Measurements from ENCODE around the gene ZNF711.
"Not testable (repeated sequence)": the region's sequence is repeated elsewhere in the genome, so short reads cannot be mapped to it uniquely, and the experiment has no call there.

ZNF711 gene

GRCh38 chrX:85243761-85244449 lies at the start of gene ZNF711, which contains the start of gene SATL1:
Gene ZNF711, plus strand, starts transcription at chrX:85243991. Its CDS starts 3,582 bp downstream, at chrX:85247573.
Gene SATL1, minus strand, starts transcription at chrX:85243779. Its CDS starts 134,811 bp downstream, at chrX:85108968.
- peak; percentile 89 for DNase-seq

- no peak for DNase-seq
Measured at GRCh38 chrX:85196319-85196718, 47.5 kb upstream of the ZNF711 start.

GRCh38 chrX:85203461-85203970 lies 40.3 kb upstream of the ZNF711 start:
- no peak for DNase-seq

- DNase-seq = no peak
Measured at GRCh38 chrX:85213792-85214530, 29.8 kb upstream of the ZNF711 start.

GRCh38 chrX:85215946-85216345 lies 27.8 kb upstream of the ZNF711 start:
- DNase-seq = no peak

- DNase-seq = no peak
Measured at GRCh38 chrX:85221361-85221760, 22.4 kb upstream of the ZNF711 start.

- no peak for DNase-seq
Measured at GRCh38 chrX:85223359-85223758, 20.4 kb upstream of the ZNF711 start.

- no peak for DNase-seq
Measured at GRCh38 chrX:85243155-85243554, 636 bp upstream of the ZNF711 start.

GRCh38 chrX:85244450-85245211 lies 840 bp downstream of the ZNF711 start:
- DNase-seq = peak; percentile 39

- not testable (repeated sequence) for DNase-seq
Measured at GRCh38 chrX:85285286-85285685, 41.5 kb downstream of the ZNF711 start.

- DNase-seq = no peak
Measured at GRCh38 chrX:85288992-85289723, 45.4 kb downstream of the ZNF711 start.

- no peak for DNase-seq
Measured at GRCh38 chrX:85303544-85303943, 59.8 kb downstream of the ZNF711 start.

- DNase-seq = no peak
Measured at GRCh38 chrX:85309717-85310116, 65.9 kb downstream of the ZNF711 start.

GRCh38 chrX:85311348-85311747 lies 67.6 kb downstream of the ZNF711 start:
- DNase-seq = not testable (repeated sequence)

Data from right hindlimb (tissue), 1 donor.